ENCODE measurements around the gene BACE2.

BACE2 gene

DNA sequence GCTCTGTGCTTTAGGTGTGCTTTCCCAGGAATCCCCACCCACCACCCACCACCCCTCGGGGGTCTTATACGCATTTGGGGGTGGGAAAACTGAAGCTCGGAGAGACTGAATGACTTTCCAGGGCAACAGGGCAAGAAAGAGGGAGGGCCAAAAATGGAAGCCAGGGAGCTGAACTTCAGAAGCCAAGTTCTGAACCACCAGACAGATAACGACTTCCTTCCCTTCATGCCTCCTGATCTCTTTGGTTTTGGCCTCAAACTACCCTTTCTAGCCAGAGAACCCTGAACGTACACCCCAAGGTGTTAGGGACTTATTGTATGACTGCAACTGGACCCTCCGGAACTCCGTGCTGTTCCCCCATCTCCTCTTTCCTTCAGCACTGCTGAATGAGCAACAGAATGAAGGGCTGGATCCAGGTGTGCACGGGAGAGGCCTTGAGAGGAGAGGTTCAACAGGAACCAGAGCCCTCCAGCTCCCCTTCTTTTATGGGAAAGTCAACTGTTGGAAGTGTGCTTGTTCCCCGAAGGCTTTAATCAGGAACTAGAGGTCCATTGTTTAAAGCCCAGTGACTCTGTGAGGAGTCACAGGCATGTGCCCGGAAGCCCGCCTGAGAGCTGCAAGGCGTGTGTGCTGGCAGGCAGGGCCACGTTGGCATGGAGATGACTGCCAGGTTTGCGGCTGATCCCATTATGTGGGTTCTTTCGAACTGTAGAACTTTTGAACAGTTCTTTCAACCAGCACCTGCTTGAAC, 3.1 kb downstream of the BACE2 start:
- Histone ChIP-seq H3K4me2 (peak overlapping the region; percentile 59), H4K20me1 (no peaks in the 10 kb centered on the region), H3K9ac (no peak overlapping the region)

DNA sequence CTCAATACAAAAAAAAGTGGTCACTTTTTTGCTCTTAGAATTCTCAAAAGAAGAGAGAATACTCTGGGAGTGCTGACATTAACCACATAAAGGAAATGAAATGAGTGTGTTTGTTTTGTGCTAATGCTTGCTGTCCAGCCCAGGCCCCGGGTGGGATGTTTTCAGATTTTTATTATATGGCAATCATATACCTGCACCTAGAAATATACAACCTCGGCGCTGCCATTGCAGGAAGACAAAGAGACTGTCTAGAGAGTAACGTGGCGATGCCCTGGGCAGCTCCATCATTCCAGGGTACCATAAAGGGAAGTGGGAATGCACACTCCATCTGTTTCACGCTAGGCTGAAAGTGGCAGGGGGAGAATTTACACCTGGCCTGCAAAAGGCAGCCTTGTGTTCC, 7.1 kb downstream of the BACE2 start:
- H3K36me3 ChIP-seq: no peaks in the 10 kb centered on the region
- no peak overlapping the region for H3K9ac ChIP-seq
- no peak overlapping the region for H3K4me2 ChIP-seq
- no peaks in the 10 kb centered on the region for H4K20me1 ChIP-seq
- peaks cover 11% of the 10 kb centered on the region for H3K4me1 ChIP-seq
- no peak for TF ChIP-seq Cebpa-rat (IDR thresholded peaks at IDR 0.05)
- no peaks in the 10 kb centered on the region for H3K27me3 ChIP-seq
- no peak overlapping the region for H3K27ac ChIP-seq
- H3K9me3 ChIP-seq: no peaks in the 10 kb centered on the region
- no peak overlapping the region for H3K4me3 ChIP-seq

More for the DNA sequence above, 3.1 kb downstream of the BACE2 start:
- H3K4me3 ChIP-seq: no peak overlapping the region
- H3K27ac ChIP-seq: no peak overlapping the region
- no peaks in the 10 kb centered on the region for H3K9me3 ChIP-seq
- peaks cover 16% of the 10 kb centered on the region; the same call in 1 of the 2 replicates for H3K27me3 ChIP-seq
- H3K36me3 ChIP-seq: no peaks in the 10 kb centered on the region
- TF ChIP-seq Cebpa-rat (IDR thresholded peaks at IDR 0.05): no peak
- peaks cover 22% of the 10 kb centered on the region for H3K4me1 ChIP-seq

DNA sequence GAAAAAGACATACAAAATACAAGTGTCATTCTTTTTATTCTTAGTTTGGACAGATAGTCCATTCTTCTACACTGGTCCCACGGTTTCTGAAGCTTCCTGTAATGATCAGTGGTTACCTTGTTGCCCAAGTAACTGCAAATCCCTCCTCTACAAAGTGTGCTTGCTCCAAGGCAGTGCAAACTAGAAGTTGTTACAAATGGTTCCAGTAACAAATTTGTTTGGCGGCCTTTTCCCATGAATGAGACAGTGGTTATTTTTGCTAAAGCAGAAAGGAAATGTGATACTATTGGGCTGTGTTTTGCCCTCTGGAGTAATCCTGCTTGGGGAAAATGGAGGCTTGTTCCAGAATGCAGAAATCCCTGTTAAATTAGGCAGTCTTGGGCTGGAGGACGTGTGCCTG, 8.9 kb downstream of the BACE2 start:
- H3K4me1 ChIP-seq: no peaks in the 10 kb centered on the region

DNA sequence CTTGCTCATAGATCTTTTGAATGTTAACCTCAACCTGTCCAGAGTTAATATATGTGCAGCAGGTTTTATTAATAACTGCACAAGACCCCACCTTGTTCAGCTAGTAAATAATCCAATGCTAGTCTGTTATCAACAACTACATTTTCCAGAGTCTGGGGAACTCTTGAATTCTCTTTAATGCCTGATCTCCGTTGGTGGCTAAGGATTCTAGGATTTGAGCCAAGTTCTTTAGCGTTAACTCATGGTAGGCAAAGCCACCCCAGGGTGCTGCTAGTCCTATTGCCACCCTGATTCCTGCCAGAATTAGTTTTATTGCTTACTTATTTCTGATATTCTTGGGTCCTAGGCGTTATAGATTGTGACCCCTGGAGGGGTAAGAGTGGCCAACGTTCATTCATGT, 12.8 kb downstream of the BACE2 start:
- Histone ChIP-seq H3K4me3 (no peak overlapping the region), H3K4me1 (no peaks in the 10 kb centered on the region), H4K20me1 (no peaks in the 10 kb centered on the region), H3K27ac (no peak overlapping the region), H3K9ac (no peak overlapping the region), H3K9me3 (peaks cover 12% of the 10 kb centered on the region; the same call in 1 of the 2 replicates), H3K4me2 (no peak overlapping the region), H3K27me3 (no peaks in the 10 kb centered on the region), H3K36me3 (no peaks in the 10 kb centered on the region)
- TF ChIP-seq Cebpa-rat (IDR thresholded peaks at IDR 0.05): no peak

More for the DNA sequence above, 8.9 kb downstream of the BACE2 start:
- Histone ChIP-seq H3K9ac (no peak overlapping the region), H3K9me3 (no peaks in the 10 kb centered on the region), H3K27me3 (no peaks in the 10 kb centered on the region), H3K36me3 (no peaks in the 10 kb centered on the region), H3K4me3 (no peak overlapping the region), H3K4me2 (no peak overlapping the region), H4K20me1 (no peaks in the 10 kb centered on the region), H3K27ac (no peak overlapping the region)
- TF ChIP-seq Cebpa-rat (IDR thresholded peaks at IDR 0.05): no peak

DNA sequence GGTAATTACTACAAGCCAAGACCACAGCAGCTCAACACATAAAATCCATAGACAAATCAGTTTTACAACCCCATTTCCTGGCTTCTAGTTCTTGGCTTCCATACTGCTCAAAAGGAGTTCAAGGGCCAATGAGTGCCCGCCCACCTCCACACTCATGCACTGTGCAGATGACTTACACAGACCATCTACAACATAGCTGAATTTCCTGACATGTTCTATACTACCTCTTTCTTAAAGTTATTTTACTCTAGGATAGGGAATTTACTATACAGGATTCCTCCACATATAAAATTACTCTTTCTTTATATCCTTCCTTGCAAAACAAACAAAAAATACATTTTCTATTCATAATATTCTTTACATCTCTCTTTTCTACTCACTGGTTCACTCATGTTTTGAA, 14.6 kb downstream of the BACE2 start:
- no peaks in the 10 kb centered on the region for H3K27me3 ChIP-seq
- no peak overlapping the region for H3K4me3 ChIP-seq
- no peak overlapping the region for H3K9ac ChIP-seq
- no peak overlapping the region for H3K27ac ChIP-seq
- no peaks in the 10 kb centered on the region for H4K20me1 ChIP-seq
- no peak overlapping the region for H3K4me2 ChIP-seq
- TF ChIP-seq Cebpa-rat (IDR thresholded peaks at IDR 0.05): no peak
- H3K4me1 ChIP-seq: no peaks in the 10 kb centered on the region
- peaks cover 16% of the 10 kb centered on the region; the same call in 1 of the 2 replicates for H3K9me3 ChIP-seq
- H3K36me3 ChIP-seq: no peaks in the 10 kb centered on the region

DNA sequence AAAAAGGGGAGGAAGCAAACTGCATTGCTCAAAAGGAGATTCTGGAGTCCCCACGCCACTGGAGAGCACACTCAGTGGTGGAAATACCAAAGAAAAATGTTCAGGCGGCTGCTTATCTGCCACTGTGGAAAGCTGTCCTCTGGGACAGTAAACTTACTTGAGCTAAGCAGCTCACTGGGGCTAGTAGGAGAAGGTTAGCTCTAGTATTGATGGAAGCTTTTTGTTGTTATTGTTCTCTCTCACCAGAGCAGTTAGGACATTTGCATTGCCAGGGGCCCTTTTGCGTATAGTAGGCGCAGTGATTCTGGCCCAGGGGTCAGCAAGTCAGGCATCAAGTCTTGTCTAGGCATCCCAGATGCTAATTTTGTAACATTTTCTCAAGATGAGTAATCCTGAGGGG, 15.6 kb downstream of the BACE2 start:
- TF ChIP-seq Cebpa-rat (IDR thresholded peaks at IDR 0.05): no peak
- no peaks in the 10 kb centered on the region for H3K4me1 ChIP-seq
- no peaks in the 10 kb centered on the region for H4K20me1 ChIP-seq
- no peak overlapping the region for H3K4me3 ChIP-seq
- H3K9ac ChIP-seq: no peak overlapping the region
- no peaks in the 10 kb centered on the region for H3K27me3 ChIP-seq
- H3K4me2 ChIP-seq: no peak overlapping the region
- no peak overlapping the region for H3K27ac ChIP-seq
- H3K36me3 ChIP-seq: no peaks in the 10 kb centered on the region
- H3K9me3 ChIP-seq: peaks cover 23% of the 10 kb centered on the region

DNA sequence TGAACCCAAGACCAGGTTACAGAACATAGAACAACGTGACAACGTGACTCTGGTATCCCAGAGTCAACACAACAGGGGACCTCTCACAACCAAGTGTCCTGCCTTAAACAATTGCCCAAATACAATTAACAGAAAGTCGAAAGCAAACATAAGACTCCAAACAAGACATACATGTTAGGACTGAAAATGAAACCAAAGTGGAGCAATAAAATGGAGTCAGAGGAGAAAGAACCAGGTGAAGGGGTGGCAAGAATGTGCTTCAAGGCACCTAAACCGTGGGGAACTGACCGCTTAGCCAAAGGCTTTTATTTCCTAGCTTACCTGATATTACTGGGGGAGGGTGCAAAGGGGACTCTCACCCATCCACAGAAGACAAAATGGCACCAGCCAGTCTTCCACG, 17.8 kb downstream of the BACE2 start:
- Histone ChIP-seq H3K36me3 (no peaks in the 10 kb centered on the region), H3K27me3 (no peaks in the 10 kb centered on the region), H3K27ac (no peak overlapping the region), H4K20me1 (no peaks in the 10 kb centered on the region), H3K9me3 (peaks cover 34% of the 10 kb centered on the region), H3K4me3 (no peak overlapping the region), H3K9ac (no peak overlapping the region), H3K4me1 (no peaks in the 10 kb centered on the region), H3K4me2 (no peak overlapping the region)
- no peak for TF ChIP-seq Cebpa-rat (IDR thresholded peaks at IDR 0.05)

DNA sequence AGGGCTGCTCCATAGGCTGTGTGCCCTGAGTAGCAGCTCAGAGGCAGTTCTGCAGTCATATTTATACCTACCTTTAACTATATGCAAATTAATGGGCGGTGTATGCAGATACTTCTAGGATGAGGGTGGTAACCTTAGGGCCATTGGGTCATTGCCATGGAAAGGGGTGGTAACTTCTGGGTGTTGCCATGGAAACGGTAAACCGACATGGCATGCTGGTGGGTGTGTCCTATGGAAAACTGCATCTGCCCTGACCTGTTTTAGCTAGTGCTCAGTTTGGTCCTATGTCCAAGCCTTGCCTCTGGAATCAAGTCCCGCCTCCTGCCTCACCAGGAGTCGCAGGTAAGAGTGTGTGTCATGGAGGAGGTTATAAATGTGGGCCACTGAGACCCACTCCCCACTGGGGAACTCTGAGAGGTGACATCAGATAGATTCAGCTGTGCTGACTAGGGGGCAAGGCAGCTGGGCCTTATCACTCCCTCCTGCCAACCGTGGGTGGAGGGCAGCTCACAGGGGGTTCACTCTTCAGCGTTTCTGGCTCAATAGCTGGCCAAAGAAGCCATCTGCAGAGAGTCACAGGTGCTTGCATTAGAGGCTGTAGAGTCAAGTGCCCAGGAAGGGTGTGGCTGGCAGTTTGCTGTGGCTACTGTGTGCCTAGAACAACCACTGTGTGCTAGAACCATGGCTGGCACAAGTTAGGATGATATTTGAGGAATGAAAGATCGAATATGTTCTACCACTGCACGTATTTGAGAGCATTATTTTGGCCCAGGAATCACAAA, 19.0 kb downstream of the BACE2 start:
- Histone ChIP-seq H3K9ac (no peak overlapping the region), H3K4me1 (no peaks in the 10 kb centered on the region), H3K4me2 (no peak overlapping the region), H3K27me3 (no peaks in the 10 kb centered on the region), H3K9me3 (peaks cover 34% of the 10 kb centered on the region), H3K27ac (no peak overlapping the region), H3K36me3 (no peaks in the 10 kb centered on the region), H3K4me3 (no peak overlapping the region), H4K20me1 (no peaks in the 10 kb centered on the region)
- no peak for TF ChIP-seq Cebpa-rat (IDR thresholded peaks at IDR 0.05)

DNA sequence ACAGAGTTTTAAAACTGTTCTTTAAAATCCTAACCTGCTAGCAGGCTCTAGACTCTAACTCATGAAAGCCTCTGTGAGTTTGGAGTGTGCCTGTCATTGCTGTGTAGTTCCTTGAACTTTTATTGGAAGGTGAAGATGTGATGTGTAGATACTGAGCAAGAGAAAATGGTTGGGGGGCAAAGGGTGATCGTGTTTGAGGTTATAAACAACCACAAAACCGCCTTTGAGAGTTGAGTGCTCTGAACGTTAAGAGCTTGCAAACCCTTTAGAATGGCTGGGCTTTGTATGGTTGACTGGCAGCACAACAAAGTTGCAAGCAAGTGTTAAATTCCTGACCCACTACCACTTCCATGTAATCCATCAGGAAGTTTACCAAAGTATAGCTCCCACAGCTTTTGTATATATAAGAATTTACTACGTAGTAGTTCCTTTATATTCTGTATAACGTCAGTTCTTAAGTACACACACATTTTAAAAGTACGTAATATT, 19.6 kb downstream of the BACE2 start:
- Histone ChIP-seq H3K36me3 (no peaks in the 10 kb centered on the region), H3K4me2 (no peak overlapping the region), H3K4me1 (no peaks in the 10 kb centered on the region), H3K27me3 (no peaks in the 10 kb centered on the region), H3K9ac (no peak overlapping the region), H3K9me3 (peaks cover 29% of the 10 kb centered on the region), H4K20me1 (no peaks in the 10 kb centered on the region), H3K4me3 (no peak overlapping the region), H3K27ac (no peak overlapping the region)
- no peak for TF ChIP-seq Cebpa-rat (IDR thresholded peaks at IDR 0.05)

DNA sequence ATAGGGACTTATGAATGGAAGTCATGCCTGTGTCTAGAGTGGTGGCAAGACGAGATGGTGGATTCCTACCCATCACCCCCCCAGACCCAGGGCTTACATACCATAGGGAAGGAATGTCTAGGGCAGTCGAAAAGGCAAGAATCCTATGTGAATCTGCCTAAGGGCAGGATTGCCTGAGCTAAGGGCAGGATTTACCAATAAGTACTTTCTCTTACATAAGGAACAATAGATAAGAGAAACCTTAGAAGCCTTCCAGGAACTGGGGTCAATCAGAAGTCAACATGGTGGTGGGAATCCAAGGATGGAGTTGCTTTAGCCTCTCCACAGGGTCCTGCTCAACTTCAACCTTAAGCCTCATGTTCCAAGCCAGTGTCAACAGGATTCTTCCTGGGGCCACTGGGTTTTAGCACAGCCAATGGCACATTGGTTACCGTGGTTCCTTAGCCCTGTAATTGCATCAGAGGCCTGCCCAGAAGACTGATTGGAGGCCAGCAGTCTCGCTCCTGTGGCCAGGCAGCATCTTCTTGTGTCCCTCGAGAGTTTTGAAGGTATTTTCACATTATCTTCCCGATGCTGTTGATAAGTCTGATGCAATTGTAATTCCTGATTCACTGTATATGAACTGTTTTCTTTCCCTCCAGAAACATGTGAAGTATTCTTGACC, 20.7 kb downstream of the BACE2 start:
- H3K27me3 ChIP-seq: no peaks in the 10 kb centered on the region
- no peak overlapping the region for H3K4me2 ChIP-seq
- no peak overlapping the region for H3K27ac ChIP-seq
- H3K9me3 ChIP-seq: peaks cover 28% of the 10 kb centered on the region
- no peaks in the 10 kb centered on the region for H3K36me3 ChIP-seq
- no peak overlapping the region for H3K4me3 ChIP-seq
- H4K20me1 ChIP-seq: no peaks in the 10 kb centered on the region
- H3K9ac ChIP-seq: no peak overlapping the region
- no peak for TF ChIP-seq Cebpa-rat (IDR thresholded peaks at IDR 0.05)
- H3K4me1 ChIP-seq: no peaks in the 10 kb centered on the region
